ENCODE results near the gene LRWD1.
"Not testable (repeated sequence)": the region's sequence is repeated elsewhere in the genome, so short reads cannot be mapped to it uniquely, and the experiment has no call there.

DNA sequence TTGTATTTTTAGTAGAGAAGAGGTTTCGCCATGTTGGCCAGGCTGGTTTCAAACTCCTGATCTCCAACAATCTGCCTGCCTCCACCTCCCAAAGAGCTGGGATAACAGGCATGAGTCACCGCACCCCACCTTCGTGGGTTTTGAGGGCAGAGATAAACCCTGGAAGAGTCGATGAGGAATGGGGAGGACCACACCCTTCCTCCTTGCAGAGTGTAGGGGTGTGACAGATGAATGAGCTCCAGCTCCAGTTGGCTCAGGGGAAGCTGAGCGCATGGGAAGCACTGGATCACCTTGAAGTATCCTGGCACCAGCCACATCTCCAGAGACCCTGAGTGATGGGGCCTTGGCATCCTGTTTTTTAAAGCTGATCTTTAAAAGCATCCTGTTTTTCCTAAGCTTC, 19.5 kb downstream of the LRWD1 start:
- TF ChIP-seq, protein P1, sequence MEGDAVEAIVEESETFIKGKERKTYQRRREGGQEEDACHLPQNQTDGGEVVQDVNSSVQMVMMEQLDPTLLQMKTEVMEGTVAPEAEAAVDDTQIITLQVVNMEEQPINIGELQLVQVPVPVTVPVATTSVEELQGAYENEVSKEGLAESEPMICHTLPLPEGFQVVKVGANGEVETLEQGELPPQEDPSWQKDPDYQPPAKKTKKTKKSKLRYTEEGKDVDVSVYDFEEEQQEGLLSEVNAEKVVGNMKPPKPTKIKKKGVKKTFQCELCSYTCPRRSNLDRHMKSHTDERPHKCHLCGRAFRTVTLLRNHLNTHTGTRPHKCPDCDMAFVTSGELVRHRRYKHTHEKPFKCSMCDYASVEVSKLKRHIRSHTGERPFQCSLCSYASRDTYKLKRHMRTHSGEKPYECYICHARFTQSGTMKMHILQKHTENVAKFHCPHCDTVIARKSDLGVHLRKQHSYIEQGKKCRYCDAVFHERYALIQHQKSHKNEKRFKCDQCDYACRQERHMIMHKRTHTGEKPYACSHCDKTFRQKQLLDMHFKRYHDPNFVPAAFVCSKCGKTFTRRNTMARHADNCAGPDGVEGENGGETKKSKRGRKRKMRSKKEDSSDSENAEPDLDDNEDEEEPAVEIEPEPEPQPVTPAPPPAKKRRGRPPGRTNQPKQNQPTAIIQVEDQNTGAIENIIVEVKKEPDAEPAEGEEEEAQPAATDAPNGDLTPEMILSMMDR (conservative IDR thresholded peaks at IDR 0.05 in 1 of 2, IDR thresholded peaks at IDR 0.05 in 1 of 2; ENCODE audit: low read depth in 1 of 2, low read length in 2 of 2) = not testable (repeated sequence)
- not testable (repeated sequence) for TF ChIP-seq EZH2 (IDR thresholded peaks at IDR 0.05; ENCODE audit: low read length, missing control alignments)
